HCT116 (cell line): ENCODE results near the gene NUMA1. TPM values are rescaled to one million over a fixed set of nuclear protein-coding genes. Genes with fewer than 3 reads are reported as not detected.

ENCODE experiments used
- ATAC-seq: fragments of 200-7000 bp; cut with Tn5 transposase; 2 replicates; pipeline ENCODE4 v1.9.1; 2020; ENCODE audit warnings: mild to moderate bottlenecking, moderate library complexity
- BruUV-seq: library from RNA; stranded (reverse); fragments of 400-500 nt; replicated peaks from 2 replicates; lab custom pipeline; 2021; lab: Mats Ljungman, UMichigan
- CTCF ChIA-PET: fragments of 300-600 bp; sonication (Branson Sonifier 250); formaldehyde crosslinking; loops from one replicate; lab custom pipeline; 2021; ENCODE audit warnings: antibody characterized with exemption; lab: Charles Lee
- POLR2A ChIA-PET: fragments of 300-600, 350-600 bp; sonication (Branson Sonifier 250); formaldehyde crosslinking; loops from one replicate; lab custom pipeline; 2021; ENCODE audit warnings: antibody characterized with exemption; lab: Charles Lee
- RAD21 ChIA-PET, 2 experiments: fragments of 300-600 bp; sonication (Branson Sonifier 250); formaldehyde crosslinking; loops; one replicate each; lab custom pipeline; 2023; ENCODE audit warnings: low total read pairs in 2 of 2; ENCODE audit not compliant: uncharacterized antibody in 2 of 2, unreplicated experiment in 2 of 2, low non-redundant PET in 1 of 2; lab: Charles Lee
- DNase-seq: peaks from one replicate; pipeline ENCODE4 v3.0.0-alpha.2; 2010; ENCODE audit warnings: low read depth, low spot score
- H2AFZ ChIP-seq: fragments of 200-600 bp; shearing (Covaris generic), sonication (generic); 2 replicates; pipeline ENCODE4 v1.6.1; 2017; ENCODE audit warnings: low read depth, mixed run types, mixed read lengths, antibody characterized with exemption, low read length; ENCODE audit not compliant: poor library complexity, severe bottlenecking
- H3K27ac ChIP-seq: 2 replicates; pipeline ENCODE4 v1.5.1; 2012; ENCODE audit warnings: low read depth, low read length
- H3K27me3 ChIP-seq: fragments of 200-600 bp; sonication (generic); 2 replicates; pipeline ENCODE4 v1.6.1; 2016; ENCODE audit warnings: mixed run types, low read length, mixed read lengths; ENCODE audit not compliant: insufficient read depth
- H3K36me3 ChIP-seq, 2 experiments: fragments of 200-500 bp in 1 of 2; fragments of 200-600 bp in 1 of 2; sonication (Bioruptor generic) in 1 of 2; sonication (generic) in 1 of 2; 2 replicates each; pipeline versions ENCODE4 v1.5.1 to v1.6.1; 2014 to 2016; ENCODE audit warnings: low read length in 2 of 2, inconsistent platforms in 1 of 2, mixed read lengths in 1 of 2, mixed run types in 1 of 2; ENCODE audit not compliant: insufficient read depth in 2 of 2, control insufficient read depth in 1 of 2
- H3K4me1 ChIP-seq, 2 experiments: fragments of 200-600 bp in 1 of 2; sonication (generic) in 1 of 2; 2 replicates each; pipeline versions ENCODE4 v1.5.1 to v1.6.1; 2012 to 2017; ENCODE audit warnings: low read length in 2 of 2, inconsistent platforms in 1 of 2, mild to moderate bottlenecking in 1 of 2, mixed read lengths in 1 of 2, mixed run types in 1 of 2, moderate library complexity in 1 of 2; ENCODE audit not compliant: insufficient read depth in 2 of 2, control insufficient read depth in 1 of 2
- H3K4me2 ChIP-seq: fragments of 200-600 bp; sonication (generic); 2 replicates; pipeline ENCODE4 v1.6.1; 2017; ENCODE audit warnings: mixed run types, low read length, mixed read lengths
- H3K4me3 ChIP-seq, 2 experiments: fragments of 200-600 bp in 1 of 2; sonication (generic) in 1 of 2; replicated peaks in 1 of 2; 2 replicates each; pipeline ENCODE4 v1.5.1; 2011 to 2016; ENCODE audit warnings: low read length in 2 of 2, control low read depth in 1 of 2, low read depth in 1 of 2, mild to moderate bottlenecking in 1 of 2, mixed read lengths in 1 of 2, mixed run types in 1 of 2
- H3K79me2 ChIP-seq: fragments of 200-600 bp; sonication (generic); 2 replicates; pipeline ENCODE4 v1.6.1; 2017; ENCODE audit warnings: mild to moderate bottlenecking, mixed run types, low read length, moderate library complexity, mixed read lengths; ENCODE audit not compliant: insufficient read depth
- H3K9ac ChIP-seq: fragments of 200-600 bp; sonication (generic); 2 replicates; pipeline ENCODE4 v1.6.1; 2016; ENCODE audit warnings: low read length, mixed read lengths
- H3K9me2 ChIP-seq: fragments of 200-600 bp; sonication (generic), shearing (Covaris generic); 2 replicates; pipeline ENCODE4 v1.6.1; 2017; ENCODE audit warnings: mixed run types, mild to moderate bottlenecking, moderate library complexity; ENCODE audit not compliant: insufficient read depth
- H3K9me3 ChIP-seq, 2 experiments: fragments of 200-500 bp in 1 of 2; fragments of 200-600 bp in 1 of 2; sonication (Bioruptor generic) in 1 of 2; sonication (generic) in 1 of 2; 2 replicates each; pipeline ENCODE4 v1.6.1; 2014 to 2017; ENCODE audit warnings: low read length in 2 of 2, mixed read lengths in 2 of 2, inconsistent platforms in 1 of 2, low read depth in 1 of 2, mild to moderate bottlenecking in 1 of 2, mixed run types in 1 of 2, moderate library complexity in 1 of 2; ENCODE audit not compliant: control insufficient read depth in 1 of 2, insufficient read depth in 1 of 2
- H4K20me1 ChIP-seq: fragments of 200-600 bp; sonication (generic), shearing (Covaris generic); 2 replicates; pipeline ENCODE4 v1.6.1; 2017; ENCODE audit warnings: mixed run types, mild to moderate bottlenecking, moderate library complexity; ENCODE audit not compliant: insufficient read depth
- CEBPB ChIP-seq: IDR thresholded peaks from 2 replicates; pipeline ENCODE4 v1.6.1; 2012; ENCODE audit warnings: low read depth
- ELF1 ChIP-seq: IDR thresholded peaks from 2 replicates; pipeline ENCODE4 v1.6.1; 2012; ENCODE audit warnings: low read depth, borderline replicate concordance
- POLR2A ChIP-seq: IDR thresholded peaks from 2 replicates; pipeline ENCODE4 v1.7.0; 2011; ENCODE audit warnings: borderline replicate concordance; ENCODE audit not compliant: insufficient read depth, insufficient read length; ENCODE audit errors: extremely low read depth
- RAD21 ChIP-seq: IDR thresholded peaks from 2 replicates; pipeline ENCODE4 v1.6.1; 2012; ENCODE audit warnings: low read depth, mild to moderate bottlenecking
- SIN3A ChIP-seq: IDR thresholded peaks from 2 replicates; pipeline ENCODE4 v1.6.1; 2012; ENCODE audit warnings: low read depth
- SP1 ChIP-seq: IDR thresholded peaks from 2 replicates; pipeline ENCODE4 v1.6.1; 2012; ENCODE audit warnings: low read depth
- SRF ChIP-seq: IDR thresholded peaks from 2 replicates; pipeline ENCODE4 v1.6.1; 2012; ENCODE audit warnings: low read depth
- TCF7L2 ChIP-seq: IDR thresholded peaks from 2 replicates; pipeline ENCODE4 v1.7.0; 2011; ENCODE audit warnings: borderline replicate concordance, inconsistent platforms; ENCODE audit not compliant: insufficient read depth, insufficient read length; ENCODE audit errors: extremely low read depth
- YY1 ChIP-seq: IDR thresholded peaks from 2 replicates; pipeline ENCODE4 v1.6.1; 2011; ENCODE audit warnings: low read length, low read depth, moderate library complexity, mild to moderate bottlenecking; ENCODE audit not compliant: insufficient replicate concordance; ENCODE audit errors: extremely low read depth
- ZBTB33 ChIP-seq: IDR thresholded peaks from 2 replicates; pipeline ENCODE4 v1.6.1; 2011; ENCODE audit warnings: mild to moderate bottlenecking, low read length, moderate library complexity; ENCODE audit not compliant: insufficient replicate concordance; ENCODE audit errors: extremely low read depth
- ZNF274 ChIP-seq: fragments of 200-500 bp; sonication (Bioruptor generic); IDR thresholded peaks from 2 replicates; pipeline ENCODE4 v1.6.1; 2014; ENCODE audit warnings: mild to moderate bottlenecking, low read depth, low read length, inconsistent platforms
- intact Hi-C: fragments of 100-400 bp; cut with micrococcal nuclease; formaldehyde crosslinking; loops from 2 replicates; pipeline ENCODE4 v1.10.0; 2022
- total RNA-seq: library from RNA; stranded (reverse); gene quantifications from one replicate; pipeline ENCODE4 v1.2.1, GENCODE V29; 2021; ENCODE audit not compliant: unreplicated experiment
- TF ChIP-seq, protein P1 (sequence below): IDR thresholded peaks from 2 replicates; pipeline ENCODE4 v1.6.1; 2012; ENCODE audit warnings: low read depth

The NUMA1 gene
- total RNA-seq, 1 experiment from 2014 or later = 133 TPM

GRCh38 chr11:72119198-72119597 lies 38.9 kb upstream of the NUMA1 start:
- H3K36me3 ChIP-seq = no peaks in the 10 kb centered on the region
- ChIA-PET CTCF (no interaction called here), RAD21 (no interaction called here), POLR2A (no interaction called here)
- H3K27me3 ChIP-seq = no peaks in the 10 kb centered on the region
- H3K9me3 ChIP-seq = no peaks in the 10 kb centered on the region
- no peaks in the 10 kb centered on the region for H3K4me1 ChIP-seq
- ATAC-seq = no peak
- TF ChIP-seq, protein P1, sequence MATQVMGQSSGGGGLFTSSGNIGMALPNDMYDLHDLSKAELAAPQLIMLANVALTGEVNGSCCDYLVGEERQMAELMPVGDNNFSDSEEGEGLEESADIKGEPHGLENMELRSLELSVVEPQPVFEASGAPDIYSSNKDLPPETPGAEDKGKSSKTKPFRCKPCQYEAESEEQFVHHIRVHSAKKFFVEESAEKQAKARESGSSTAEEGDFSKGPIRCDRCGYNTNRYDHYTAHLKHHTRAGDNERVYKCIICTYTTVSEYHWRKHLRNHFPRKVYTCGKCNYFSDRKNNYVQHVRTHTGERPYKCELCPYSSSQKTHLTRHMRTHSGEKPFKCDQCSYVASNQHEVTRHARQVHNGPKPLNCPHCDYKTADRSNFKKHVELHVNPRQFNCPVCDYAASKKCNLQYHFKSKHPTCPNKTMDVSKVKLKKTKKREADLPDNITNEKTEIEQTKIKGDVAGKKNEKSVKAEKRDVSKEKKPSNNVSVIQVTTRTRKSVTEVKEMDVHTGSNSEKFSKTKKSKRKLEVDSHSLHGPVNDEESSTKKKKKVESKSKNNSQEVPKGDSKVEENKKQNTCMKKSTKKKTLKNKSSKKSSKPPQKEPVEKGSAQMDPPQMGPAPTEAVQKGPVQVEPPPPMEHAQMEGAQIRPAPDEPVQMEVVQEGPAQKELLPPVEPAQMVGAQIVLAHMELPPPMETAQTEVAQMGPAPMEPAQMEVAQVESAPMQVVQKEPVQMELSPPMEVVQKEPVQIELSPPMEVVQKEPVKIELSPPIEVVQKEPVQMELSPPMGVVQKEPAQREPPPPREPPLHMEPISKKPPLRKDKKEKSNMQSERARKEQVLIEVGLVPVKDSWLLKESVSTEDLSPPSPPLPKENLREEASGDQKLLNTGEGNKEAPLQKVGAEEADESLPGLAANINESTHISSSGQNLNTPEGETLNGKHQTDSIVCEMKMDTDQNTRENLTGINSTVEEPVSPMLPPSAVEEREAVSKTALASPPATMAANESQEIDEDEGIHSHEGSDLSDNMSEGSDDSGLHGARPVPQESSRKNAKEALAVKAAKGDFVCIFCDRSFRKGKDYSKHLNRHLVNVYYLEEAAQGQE = no peak
- TF ChIP-seq CEBPB = no peak
- TF ChIP-seq RAD21 = no peak
- no peak for TF ChIP-seq ELF1
- TF ChIP-seq TCF7L2 = no peak
- TF ChIP-seq POLR2A = no peak
- TF ChIP-seq YY1 = no peak
- TF ChIP-seq ZBTB33 = no peak
- no peak for TF ChIP-seq SP1
- TF ChIP-seq SRF = no peak
- TF ChIP-seq ZNF274 = no peak
- no peak for TF ChIP-seq SIN3A
- TF ChIP-seq, all 23 proteins: peak for 0
- Histone ChIP-seq H3K79me2 (no peaks in the 10 kb centered on the region), H3K9me2 (no peaks in the 10 kb centered on the region), H3K4me3 (no peak overlapping the region), H3K4me2 (no peak overlapping the region), H3K27ac (no peak overlapping the region), H2AFZ (no peak overlapping the region), H3K9ac (no peak overlapping the region), H4K20me1 (no peaks in the 10 kb centered on the region)
- no TSS peak for BruUV-seq
- intact Hi-C loops = loop anchor here (10.0 kb wide), 1 partner anchor 316 kb away; the partner anchor contains the start of gene CLPB
- no peak for DNase-seq
